Femur (tissue), 1 donor: ENCODE results near the gene SLF1.
"Not testable (repeated sequence)": the region's sequence is repeated elsewhere in the genome, so short reads cannot be mapped to it uniquely, and the experiment has no call there.

Experiments used
- DNase-seq: peaks from one replicate; pipeline ENCODE4 v3.0.0-alpha.2; 2017

The SLF1 gene

GRCh38 chr5:94618493-94619328, at the start of gene SLF1, which contains the start of gene KIAA0825:
Gene SLF1, plus strand, starts transcription at chr5:94618669. Its CDS starts 10,142 bp downstream, at chr5:94628811.
Gene KIAA0825, minus strand, starts transcription at chr5:94618604. Its CDS starts 81,478 bp downstream, at chr5:94537126.
- DNase-seq, result peak; percentile 95

GRCh38 chr5:94571415-94571814, 47.1 kb upstream of the SLF1 start:
- DNase-seq, result no peak

GRCh38 chr5:94573349-94573748, 45.1 kb upstream of the SLF1 start:
- not testable (repeated sequence) for DNase-seq

GRCh38 chr5:94575196-94575595, 43.3 kb upstream of the SLF1 start:
- DNase-seq, result no peak

- no peak for DNase-seq
These were observed 40.8 kb upstream of the SLF1 start for GRCh38 chr5:94577466-94578245.

- no peak for DNase-seq
These were observed 23.1 kb upstream of the SLF1 start for GRCh38 chr5:94595281-94595840.

GRCh38 chr5:94613583-94613982, 4.9 kb upstream of the SLF1 start:
- no peak for DNase-seq

GRCh38 chr5:94614156-94614805, 4.2 kb upstream of the SLF1 start:
- DNase-seq, result no peak

- DNase-seq, result no peak
These were observed 2.6 kb upstream of the SLF1 start for GRCh38 chr5:94615862-94616261.

GRCh38 chr5:94618029-94618492, 408 bp upstream of the SLF1 start:
- peak; percentile 70 for DNase-seq

GRCh38 chr5:94620256-94620655, 1.8 kb downstream of the SLF1 start:
- DNase-seq, result no peak

GRCh38 chr5:94621763-94622162, 3.3 kb downstream of the SLF1 start:
- DNase-seq, result no peak

- DNase-seq, result no peak
These were observed 4.5 kb downstream of the SLF1 start for GRCh38 chr5:94623011-94623410.

GRCh38 chr5:94623877-94624276, 5.4 kb downstream of the SLF1 start:
- DNase-seq, result no peak

GRCh38 chr5:94627191-94627590, 8.7 kb downstream of the SLF1 start:
- DNase-seq, result no peak

- no peak for DNase-seq
These were observed 13.6 kb downstream of the SLF1 start for GRCh38 chr5:94632024-94632423.

- no peak for DNase-seq
These were observed 21.7 kb downstream of the SLF1 start for GRCh38 chr5:94640176-94640575.

GRCh38 chr5:94645053-94645452, 26.6 kb downstream of the SLF1 start:
- DNase-seq, result no peak

- no peak for DNase-seq
These were observed 28.3 kb downstream of the SLF1 start for GRCh38 chr5:94646758-94647157.

- DNase-seq, result no peak
These were observed 31.4 kb downstream of the SLF1 start for GRCh38 chr5:94649874-94650273.

- DNase-seq, result no peak
These were observed 39.8 kb downstream of the SLF1 start for GRCh38 chr5:94658272-94658671.

- DNase-seq, result no peak
These were observed 42.0 kb downstream of the SLF1 start for GRCh38 chr5:94660506-94660905.

- no peak for DNase-seq
These were observed 42.6 kb downstream of the SLF1 start for GRCh38 chr5:94661086-94661485.
